NCI-H2196 (cell line): Measurements from ENCODE around the gene F2.

Experiments
- DNase-seq: peaks from one replicate; lab custom pipeline; 2025; ENCODE audit not compliant: unreplicated experiment; lab: John Stamatoyannopoulos, UW

Gene F2

GRCh38 chr11:46741600-46742484 is 22.8 kb downstream of the F2 start:
- DNase-seq: no peak

DNA sequence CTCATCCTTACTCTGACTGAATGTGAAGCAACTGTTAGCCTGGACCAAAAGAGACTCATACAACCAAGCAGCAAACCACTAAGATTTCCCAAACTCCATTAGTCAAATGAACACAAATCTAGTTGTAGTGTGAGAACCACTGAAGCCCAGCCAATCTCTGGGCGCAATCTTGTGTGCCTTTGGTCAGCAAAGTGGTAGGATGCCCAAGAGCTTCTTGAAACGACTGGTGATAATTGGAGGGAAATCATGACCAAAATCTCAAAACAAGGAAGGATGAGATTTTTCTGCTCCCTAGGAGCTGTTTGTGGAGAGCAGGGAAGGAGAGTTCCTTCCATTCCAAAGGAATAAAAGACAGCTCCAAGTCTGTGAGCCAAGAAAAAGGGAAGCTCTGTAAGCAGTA is 24.0 kb downstream of the F2 start:
- no peak for DNase-seq

GRCh38 chr11:46743693-46744339 is 24.8 kb downstream of the F2 start:
- DNase-seq: no peak

GRCh38 chr11:46745328-46745727 is 26.3 kb downstream of the F2 start:
- no peak for DNase-seq

DNA sequence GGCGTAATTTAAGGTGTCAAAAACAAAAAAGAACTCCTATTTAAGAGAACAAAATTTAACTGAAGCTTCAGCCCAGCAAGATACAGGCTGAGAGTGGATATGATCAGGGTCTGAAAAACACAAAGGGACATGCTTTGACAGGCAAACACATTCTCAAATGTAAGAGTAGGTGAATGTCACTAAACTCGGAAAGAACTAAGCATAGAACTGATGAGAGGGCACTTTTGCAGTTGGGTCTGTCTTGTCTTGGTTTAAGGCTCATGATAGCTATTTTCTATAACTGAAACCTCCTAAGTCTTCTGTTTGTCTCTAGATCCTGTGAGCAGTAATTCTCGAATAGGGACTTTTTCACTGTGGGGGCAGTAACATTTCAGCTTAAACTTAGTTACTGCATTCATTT is 27.0 kb downstream of the F2 start:
- DNase-seq: no peak

GRCh38 chr11:46747150-46747549 is 28.1 kb downstream of the F2 start:
- DNase-seq: no peak

GRCh38 chr11:46755962-46756361 is 36.9 kb downstream of the F2 start:
- no peak for DNase-seq

- no peak for DNase-seq
These were observed 40.2 kb downstream of the F2 start for GRCh38 chr11:46759196-46759595.

- DNase-seq: no peak
These were observed 41.6 kb downstream of the F2 start for GRCh38 chr11:46760429-46761128.

GRCh38 chr11:46761807-46762206 is 42.8 kb downstream of the F2 start:
- no peak for DNase-seq

DNA sequence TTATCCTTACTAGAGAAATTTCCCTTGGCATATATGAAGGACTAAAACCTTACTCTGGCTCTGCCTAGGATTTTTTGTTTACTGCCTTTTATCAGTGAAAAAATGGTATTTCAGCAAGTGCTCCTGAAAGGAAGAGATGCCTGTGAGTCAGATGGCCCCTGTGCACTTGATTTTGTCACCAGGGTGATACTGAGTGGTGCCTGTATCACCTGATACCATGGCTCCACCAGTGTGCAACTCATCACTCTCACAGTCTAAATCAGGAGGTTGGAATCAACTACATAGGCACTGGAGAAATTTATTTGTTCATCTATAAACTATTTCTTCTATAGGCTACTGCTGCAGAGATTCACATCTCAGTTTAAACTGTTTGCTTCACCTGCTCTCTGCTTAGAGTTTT is 43.2 kb downstream of the F2 start:
- DNase-seq: no peak

DNA sequence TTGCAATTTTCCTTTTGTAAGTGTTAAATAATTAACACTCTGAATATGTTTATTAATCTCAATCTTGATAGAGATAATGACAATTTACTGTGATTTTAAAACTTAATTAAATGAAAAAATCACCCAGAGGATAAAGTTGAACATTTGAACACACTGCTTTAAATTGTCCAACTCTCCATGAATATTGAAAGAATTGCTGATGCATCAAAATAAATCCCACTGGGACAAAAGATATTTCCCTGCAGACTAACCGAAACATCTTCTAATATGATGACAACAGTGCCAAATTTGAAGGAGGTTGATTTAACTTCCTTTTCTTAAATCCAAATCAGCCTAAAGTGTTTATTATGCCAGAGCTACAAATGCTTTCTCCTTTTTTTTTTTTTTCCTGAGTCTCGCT is 47.6 kb downstream of the F2 start:
- no peak for DNase-seq

DNA sequence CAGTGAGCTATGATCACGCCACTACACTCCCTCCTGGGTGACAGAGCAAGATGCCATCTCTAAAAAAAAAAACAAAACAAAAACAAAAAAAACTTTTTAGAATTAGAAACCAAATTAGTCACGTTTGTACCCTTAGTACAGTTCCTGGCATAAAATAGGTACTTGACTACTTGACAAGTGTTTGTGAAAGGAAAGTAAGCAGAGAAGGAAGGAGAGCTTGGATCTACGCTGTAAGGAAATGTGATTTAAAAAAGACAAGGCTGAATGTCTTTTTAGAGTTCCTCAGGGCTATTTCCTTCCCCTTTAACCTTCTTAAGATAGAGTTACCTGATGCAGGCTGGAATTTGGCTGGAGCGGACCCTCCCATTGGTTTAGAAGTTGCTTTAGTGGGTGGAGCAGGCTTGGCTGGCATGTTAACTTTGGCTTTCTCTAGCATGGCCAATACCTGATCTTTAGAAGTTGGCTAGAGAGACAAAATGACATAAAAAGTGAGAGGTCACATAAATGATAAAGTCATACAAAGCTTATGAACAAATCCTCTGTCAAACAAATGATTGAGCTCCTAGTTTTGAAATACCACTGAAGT is 50.7 kb downstream of the F2 start:
- DNase-seq: no peak

DNA sequence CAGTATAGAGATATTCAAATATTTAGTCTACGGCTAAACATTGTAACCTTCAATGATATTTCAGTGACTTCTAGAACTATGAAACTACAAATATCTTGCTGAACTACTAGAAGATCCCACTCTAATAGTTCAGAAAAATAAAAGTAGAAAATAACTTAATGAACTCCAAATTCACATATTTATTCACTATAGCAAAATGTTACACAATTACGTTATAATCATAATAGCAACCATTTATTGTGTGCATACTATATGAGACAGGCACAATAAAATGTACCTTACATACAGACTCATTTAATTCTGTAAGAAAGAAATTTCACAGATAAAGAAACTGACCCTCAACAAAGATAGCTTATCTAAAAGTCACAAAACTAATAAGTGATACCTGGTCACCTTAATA is 57.9 kb downstream of the F2 start:
- no peak for DNase-seq

DNA sequence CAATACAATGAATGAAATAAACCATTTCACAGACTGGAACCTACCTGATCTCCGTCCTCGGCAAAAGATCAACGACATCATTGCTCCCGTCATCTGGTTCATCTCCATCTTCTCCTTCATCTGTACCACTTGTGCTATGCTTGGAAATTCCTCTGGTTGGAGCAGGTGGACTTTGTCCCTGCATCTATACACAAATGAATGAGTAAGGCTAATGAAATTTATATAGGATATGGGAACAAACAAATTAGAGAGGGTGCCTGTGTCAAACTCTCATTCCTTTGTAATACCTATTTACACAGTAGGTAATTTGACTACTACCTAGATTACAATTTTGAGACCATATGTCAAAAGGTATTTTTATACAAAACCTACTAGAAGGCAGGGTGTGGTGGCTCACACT is 59.4 kb downstream of the F2 start:
- DNase-seq: no peak
